ENCODE results near the gene TNS3. TPM values are rescaled to one million over a fixed set of nuclear protein-coding genes. Genes with fewer than 3 reads are reported as not detected.

Gene TNS3
- total and polyA plus RNA-seq, 2 of the 13 experiments (the other 11 are each of a cell fraction or from before 2014, with no cell fraction given) = 52.9 to 55.7 TPM

GRCh38 chr7:47292832-47293309 lies 289.0 kb downstream of the TNS3 start (continued):
- no peak for TF ChIP-seq ZNF484 (CRISPR knock-in tag; IDR thresholded peaks at IDR 0.05; ENCODE audit: borderline replicate concordance, low read depth)
- TF ChIP-seq ZNF720 (CRISPR knock-in tag; IDR thresholded peaks at IDR 0.05) = no peak
- TF ChIP-seq, protein P1, sequence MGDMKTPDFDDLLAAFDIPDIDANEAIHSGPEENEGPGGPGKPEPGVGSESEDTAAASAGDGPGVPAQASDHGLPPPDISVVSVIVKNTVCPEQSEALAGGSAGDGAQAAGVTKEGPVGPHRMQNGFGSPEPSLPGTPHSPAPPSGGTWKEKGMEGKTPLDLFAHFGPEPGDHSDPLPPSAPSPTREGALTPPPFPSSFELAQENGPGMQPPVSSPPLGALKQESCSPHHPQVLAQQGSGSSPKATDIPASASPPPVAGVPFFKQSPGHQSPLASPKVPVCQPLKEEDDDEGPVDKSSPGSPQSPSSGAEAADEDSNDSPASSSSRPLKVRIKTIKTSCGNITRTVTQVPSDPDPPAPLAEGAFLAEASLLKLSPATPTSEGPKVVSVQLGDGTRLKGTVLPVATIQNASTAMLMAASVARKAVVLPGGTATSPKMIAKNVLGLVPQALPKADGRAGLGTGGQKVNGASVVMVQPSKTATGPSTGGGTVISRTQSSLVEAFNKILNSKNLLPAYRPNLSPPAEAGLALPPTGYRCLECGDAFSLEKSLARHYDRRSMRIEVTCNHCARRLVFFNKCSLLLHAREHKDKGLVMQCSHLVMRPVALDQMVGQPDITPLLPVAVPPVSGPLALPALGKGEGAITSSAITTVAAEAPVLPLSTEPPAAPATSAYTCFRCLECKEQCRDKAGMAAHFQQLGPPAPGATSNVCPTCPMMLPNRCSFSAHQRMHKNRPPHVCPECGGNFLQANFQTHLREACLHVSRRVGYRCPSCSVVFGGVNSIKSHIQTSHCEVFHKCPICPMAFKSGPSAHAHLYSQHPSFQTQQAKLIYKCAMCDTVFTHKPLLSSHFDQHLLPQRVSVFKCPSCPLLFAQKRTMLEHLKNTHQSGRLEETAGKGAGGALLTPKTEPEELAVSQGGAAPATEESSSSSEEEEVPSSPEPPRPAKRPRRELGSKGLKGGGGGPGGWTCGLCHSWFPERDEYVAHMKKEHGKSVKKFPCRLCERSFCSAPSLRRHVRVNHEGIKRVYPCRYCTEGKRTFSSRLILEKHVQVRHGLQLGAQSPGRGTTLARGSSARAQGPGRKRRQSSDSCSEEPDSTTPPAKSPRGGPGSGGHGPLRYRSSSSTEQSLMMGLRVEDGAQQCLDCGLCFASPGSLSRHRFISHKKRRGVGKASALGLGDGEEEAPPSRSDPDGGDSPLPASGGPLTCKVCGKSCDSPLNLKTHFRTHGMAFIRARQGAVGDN (CRISPR knock-in tag; IDR thresholded peaks at IDR 0.05) = peak; percentile 44; the same call in 1 of the 2 replicates
- TF ChIP-seq SAP130 (CRISPR knock-in tag; IDR thresholded peaks at IDR 0.05; ENCODE audit: low read depth) = peak; percentile 79
- TF ChIP-seq HNRNPL (IDR thresholded peaks at IDR 0.05; ENCODE audit: low read depth, low read length) = no peak
- TF ChIP-seq, protein P2, sequence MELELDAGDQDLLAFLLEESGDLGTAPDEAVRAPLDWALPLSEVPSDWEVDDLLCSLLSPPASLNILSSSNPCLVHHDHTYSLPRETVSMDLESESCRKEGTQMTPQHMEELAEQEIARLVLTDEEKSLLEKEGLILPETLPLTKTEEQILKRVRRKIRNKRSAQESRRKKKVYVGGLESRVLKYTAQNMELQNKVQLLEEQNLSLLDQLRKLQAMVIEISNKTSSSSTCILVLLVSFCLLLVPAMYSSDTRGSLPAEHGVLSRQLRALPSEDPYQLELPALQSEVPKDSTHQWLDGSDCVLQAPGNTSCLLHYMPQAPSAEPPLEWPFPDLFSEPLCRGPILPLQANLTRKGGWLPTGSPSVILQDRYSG (CRISPR knock-in tag; IDR thresholded peaks at IDR 0.05) = no peak
- TF ChIP-seq, protein P3, sequence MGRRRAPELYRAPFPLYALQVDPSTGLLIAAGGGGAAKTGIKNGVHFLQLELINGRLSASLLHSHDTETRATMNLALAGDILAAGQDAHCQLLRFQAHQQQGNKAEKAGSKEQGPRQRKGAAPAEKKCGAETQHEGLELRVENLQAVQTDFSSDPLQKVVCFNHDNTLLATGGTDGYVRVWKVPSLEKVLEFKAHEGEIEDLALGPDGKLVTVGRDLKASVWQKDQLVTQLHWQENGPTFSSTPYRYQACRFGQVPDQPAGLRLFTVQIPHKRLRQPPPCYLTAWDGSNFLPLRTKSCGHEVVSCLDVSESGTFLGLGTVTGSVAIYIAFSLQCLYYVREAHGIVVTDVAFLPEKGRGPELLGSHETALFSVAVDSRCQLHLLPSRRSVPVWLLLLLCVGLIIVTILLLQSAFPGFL (CRISPR knock-in tag; IDR thresholded peaks at IDR 0.05) = no peak
- TF ChIP-seq ZNF781 (CRISPR knock-in tag; IDR thresholded peaks at IDR 0.05; ENCODE audit: borderline replicate concordance, not compliant biosample characterization) = no peak
- 0 out of 2 replicates have a peak, but pooled peaks have one; percentile 63 for TF ChIP-seq MAF1 (CRISPR knock-in tag; IDR thresholded peaks at IDR 0.05; ENCODE audit: borderline replicate concordance)
- peak; percentile 71 for TF ChIP-seq ZNF646 (CRISPR knock-in tag; IDR thresholded peaks at IDR 0.05)
- peak; percentile 73; the same call in 1 of the 2 replicates for TF ChIP-seq ZNF747 (CRISPR knock-in tag; IDR thresholded peaks at IDR 0.05; ENCODE audit: borderline replicate concordance)
- 0 out of 2 replicates have a peak, but pooled peaks have one; percentile 30 for TF ChIP-seq TOE1 (CRISPR knock-in tag; IDR thresholded peaks at IDR 0.05)
- no peak for TF ChIP-seq RFX3 (CRISPR knock-in tag; IDR thresholded peaks at IDR 0.05)
- TF ChIP-seq KDM1A (CRISPR knock-in tag; IDR thresholded peaks at IDR 0.05) = no peak
- TF ChIP-seq ZNF841 (CRISPR knock-in tag; IDR thresholded peaks at IDR 0.05; ENCODE audit: borderline replicate concordance) = no peak
- 0 out of 2 replicates have a peak, but pooled peaks have one; percentile 16 for TF ChIP-seq FOXK1 (CRISPR knock-in tag; IDR thresholded peaks at IDR 0.05; ENCODE audit: borderline replicate concordance, low read depth)
- no peak for TF ChIP-seq ZNF773 (CRISPR knock-in tag; IDR thresholded peaks at IDR 0.05; ENCODE audit: borderline replicate concordance)
- TF ChIP-seq MXD4 (CRISPR knock-in tag; IDR thresholded peaks at IDR 0.05) = 0 out of 2 replicates have a peak, but pooled peaks have one; percentile 46

Data from HepG2 (cell line).